Breast epithelium (tissue), 3 donors: ENCODE results near the gene L3MBTL3.

ENCODE experiments used
- POLR2AphosphoS5 ChIP-seq, 3 donors: sonication (generic); formaldehyde crosslinking; IDR thresholded peaks; one replicate each; pipeline ENCODE4 v1.6.1; 2017; ENCODE audit warnings: antibody characterized with exemption in 3 of 3
- TF ChIP-seq, protein P1 (sequence below), 3 donors: fragments of 450-650 bp; IDR thresholded peaks; one replicate each; pipeline ENCODE4 v1.5.1; 2016 to 2017; ENCODE audit warnings: antibody characterized with exemption in 3 of 3, mild to moderate bottlenecking in 3 of 3, moderate library complexity in 3 of 3

DNA sequence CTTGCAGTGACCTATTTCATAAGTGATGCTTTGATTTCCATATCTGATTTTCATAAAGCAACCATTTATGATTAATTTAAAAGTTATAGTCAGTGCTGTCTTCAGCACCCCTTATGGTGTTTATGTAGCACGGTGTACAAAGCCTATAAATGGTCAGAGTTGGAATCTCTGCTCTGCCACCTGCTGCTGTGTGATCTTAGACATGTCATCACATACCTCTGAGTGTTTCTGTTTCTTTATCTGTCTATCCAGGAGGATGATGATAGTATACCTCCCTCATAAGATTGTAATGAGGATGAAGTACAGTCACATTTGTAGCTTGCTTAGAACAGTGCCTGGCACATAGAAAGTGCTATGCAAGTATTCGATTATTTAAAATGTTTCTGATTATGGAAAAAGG is 103.9 kb downstream of the L3MBTL3 start:
- TF ChIP-seq, protein P1, sequence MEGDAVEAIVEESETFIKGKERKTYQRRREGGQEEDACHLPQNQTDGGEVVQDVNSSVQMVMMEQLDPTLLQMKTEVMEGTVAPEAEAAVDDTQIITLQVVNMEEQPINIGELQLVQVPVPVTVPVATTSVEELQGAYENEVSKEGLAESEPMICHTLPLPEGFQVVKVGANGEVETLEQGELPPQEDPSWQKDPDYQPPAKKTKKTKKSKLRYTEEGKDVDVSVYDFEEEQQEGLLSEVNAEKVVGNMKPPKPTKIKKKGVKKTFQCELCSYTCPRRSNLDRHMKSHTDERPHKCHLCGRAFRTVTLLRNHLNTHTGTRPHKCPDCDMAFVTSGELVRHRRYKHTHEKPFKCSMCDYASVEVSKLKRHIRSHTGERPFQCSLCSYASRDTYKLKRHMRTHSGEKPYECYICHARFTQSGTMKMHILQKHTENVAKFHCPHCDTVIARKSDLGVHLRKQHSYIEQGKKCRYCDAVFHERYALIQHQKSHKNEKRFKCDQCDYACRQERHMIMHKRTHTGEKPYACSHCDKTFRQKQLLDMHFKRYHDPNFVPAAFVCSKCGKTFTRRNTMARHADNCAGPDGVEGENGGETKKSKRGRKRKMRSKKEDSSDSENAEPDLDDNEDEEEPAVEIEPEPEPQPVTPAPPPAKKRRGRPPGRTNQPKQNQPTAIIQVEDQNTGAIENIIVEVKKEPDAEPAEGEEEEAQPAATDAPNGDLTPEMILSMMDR (IDR thresholded peaks at IDR 0.05), result no peak
- TF ChIP-seq POLR2AphosphoS5 (IDR thresholded peaks at IDR 0.05), result no peak
